PC-3 (cell line): ENCODE data around the gene PRIMA1.

Experiments used
- CTCF ChIP-seq: fragments of 300-600 bp; sonication (generic); conservative IDR thresholded peaks from 2 replicates; pipeline ENCODE4 v1.5.1; 2017; ENCODE audit warnings: antibody characterized with exemption, low read depth, mild to moderate bottlenecking, low read length
- EZH2 ChIP-seq: fragments of 300-600 bp; sonication (generic); IDR thresholded peaks from one replicate; pipeline ENCODE4 v1.6.1; 2017; ENCODE audit warnings: antibody characterized with exemption, mild to moderate bottlenecking, low read length; ENCODE audit not compliant: unreplicated experiment

DNA sequence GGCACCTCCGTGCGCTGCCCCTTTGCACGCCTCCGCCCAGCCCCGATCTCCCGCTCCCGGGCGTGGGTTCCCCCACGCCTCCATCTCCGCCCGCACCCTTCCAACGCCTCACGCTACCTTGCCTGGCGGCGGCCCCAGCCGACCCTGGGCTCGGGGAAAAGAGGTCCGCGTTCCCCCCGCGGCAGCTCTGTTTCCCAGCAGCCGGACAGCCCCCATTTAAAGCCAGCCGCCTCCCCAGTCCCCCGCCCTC is at the start of gene PRIMA1:
- TF ChIP-seq EZH2 = no peak
- no peak for TF ChIP-seq CTCF
